Stimulated activated CD4-positive, alpha-beta T cell treated with anti-CD3 and anti-CD28 coated beads, TNF-alpha, amount 100 ng/mL, for 4 hours (primary cell): ENCODE measurements around the gene MAML1.
A peak's percentile ranks its signal among the peaks of the same experiment; 100 is the strongest.
"Not testable (repeated sequence)": the region's sequence is repeated elsewhere in the genome, so short reads cannot be mapped to it uniquely, and the experiment has no call there.

Experiments
- DNase-seq, 3 experiments: peaks; one replicate each; pipeline ENCODE4 v3.0.0-alpha.2; 2020; ENCODE audit warnings: low read depth in 3 of 3

The MAML1 gene

DNA sequence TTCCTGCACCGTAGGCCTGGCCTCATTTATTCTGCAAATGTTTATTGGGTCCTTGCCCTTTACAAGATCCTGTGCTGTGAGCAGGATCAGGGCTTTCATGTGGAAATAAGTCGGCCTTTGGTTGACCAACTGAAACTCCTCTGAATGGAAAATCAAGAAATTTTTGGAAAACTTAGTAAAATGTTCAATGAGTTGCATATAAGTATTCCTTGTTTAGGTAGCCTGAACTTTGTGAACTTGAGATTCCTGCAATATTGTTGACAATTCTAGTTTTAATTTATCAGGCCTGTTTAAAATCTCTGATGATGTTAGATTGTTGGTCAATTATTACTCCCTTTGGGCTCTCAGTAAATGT, 1.1 kb downstream of the MAML1 start:
- DNase-seq, result no peak

GRCh38 chr5:179734536-179735164, 2.0 kb downstream of the MAML1 start:
- DNase-seq, result no peak

- no peak for DNase-seq
Observed at GRCh38 chr5:179738742-179739141, 6.1 kb downstream of the MAML1 start.

DNA sequence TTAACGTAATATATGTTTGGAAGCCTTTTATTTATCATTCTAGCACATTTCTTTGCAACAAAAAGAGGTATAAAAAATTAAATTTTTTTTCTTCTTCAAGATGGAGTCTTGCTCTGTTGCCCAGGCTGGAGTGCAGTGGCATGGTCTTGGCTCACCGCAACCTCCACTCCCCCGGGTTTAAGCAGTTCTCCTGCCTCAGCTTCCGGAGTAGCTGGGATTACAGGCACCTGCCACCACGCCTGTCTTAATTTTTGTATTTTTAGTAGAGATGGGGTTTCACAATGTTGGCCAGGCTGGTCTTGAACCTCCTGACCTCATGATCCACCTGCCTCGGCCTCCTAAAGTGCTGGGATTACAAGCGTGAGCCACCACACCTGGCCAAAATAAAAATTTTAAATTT, 11.5 kb downstream of the MAML1 start:
- not testable (repeated sequence) for DNase-seq

GRCh38 chr5:179746872-179747271, 14.2 kb downstream of the MAML1 start:
- no peak for DNase-seq

GRCh38 chr5:179747811-179748210, 15.2 kb downstream of the MAML1 start:
- DNase-seq, result no peak

DNA sequence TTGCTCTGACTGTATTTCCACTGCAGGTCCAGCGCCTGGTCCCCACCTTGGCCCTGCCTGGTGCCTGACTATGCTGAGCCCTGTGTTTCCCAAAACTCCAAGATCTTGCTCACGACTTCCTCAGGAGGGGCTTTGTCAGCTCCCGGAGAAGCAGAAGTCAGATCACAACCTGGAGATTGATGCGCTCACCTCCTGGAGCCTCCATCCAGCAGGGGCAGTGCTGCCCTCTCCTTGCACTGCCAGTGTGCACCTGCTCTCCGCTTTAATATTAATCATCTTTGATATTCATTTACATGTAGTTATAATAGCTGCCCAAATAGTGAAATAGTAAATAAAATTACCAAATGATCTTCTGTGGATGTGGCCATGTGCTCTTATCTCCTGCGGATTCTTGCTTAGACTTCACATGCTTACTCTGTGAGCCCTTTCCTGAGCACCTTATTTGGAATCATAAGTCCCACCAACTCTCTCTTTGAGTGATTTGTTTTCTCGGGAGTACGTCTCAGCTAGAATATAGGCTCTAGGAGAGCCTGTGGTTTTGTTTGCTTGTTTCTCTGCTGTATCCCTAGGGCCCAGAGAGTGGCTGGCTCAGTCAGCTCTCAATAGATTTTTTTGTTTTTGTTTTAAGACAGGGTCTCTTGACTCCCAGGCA, 17.4 kb downstream of the MAML1 start:
- no peak for DNase-seq

DNA sequence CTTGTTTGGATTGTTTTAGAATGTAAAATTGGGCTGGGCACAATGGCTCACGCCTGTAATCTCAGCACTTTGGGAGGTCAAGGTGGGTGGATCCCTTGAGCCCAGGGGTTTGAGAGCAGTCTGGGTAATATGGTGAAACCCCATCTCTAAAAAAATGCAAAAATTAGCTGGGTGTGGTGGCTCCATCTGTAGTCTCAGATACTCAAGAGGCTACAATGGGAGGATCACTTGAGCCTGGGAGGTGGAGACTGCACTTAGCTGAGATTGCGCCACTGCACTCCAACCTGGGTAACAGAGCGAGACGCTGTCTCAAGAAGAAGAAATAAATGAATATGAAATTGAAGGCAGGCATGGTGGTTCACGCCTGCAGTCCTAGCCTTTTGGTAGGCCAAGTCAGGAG, 21.3 kb downstream of the MAML1 start:
- no peak for DNase-seq

DNA sequence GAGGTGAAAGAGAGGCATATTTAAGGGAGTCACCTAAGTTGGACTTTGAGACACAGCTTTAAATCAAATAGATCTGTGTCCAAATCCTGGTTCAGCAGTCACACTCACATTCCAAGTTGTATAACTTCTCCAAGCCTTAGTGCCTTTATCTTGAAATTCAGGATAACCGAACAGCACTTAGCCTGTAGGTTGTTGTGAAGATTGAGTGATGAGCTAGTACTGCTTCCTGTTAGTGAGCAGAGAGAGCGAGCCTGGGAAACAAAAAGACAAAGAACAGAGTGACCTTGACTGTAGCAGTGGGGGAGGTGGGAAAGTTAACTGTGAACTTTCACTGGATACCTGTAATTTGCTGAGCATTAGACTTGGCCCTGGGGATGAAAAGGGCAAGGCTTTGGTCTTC, 22.4 kb downstream of the MAML1 start:
- no peak for DNase-seq

DNA sequence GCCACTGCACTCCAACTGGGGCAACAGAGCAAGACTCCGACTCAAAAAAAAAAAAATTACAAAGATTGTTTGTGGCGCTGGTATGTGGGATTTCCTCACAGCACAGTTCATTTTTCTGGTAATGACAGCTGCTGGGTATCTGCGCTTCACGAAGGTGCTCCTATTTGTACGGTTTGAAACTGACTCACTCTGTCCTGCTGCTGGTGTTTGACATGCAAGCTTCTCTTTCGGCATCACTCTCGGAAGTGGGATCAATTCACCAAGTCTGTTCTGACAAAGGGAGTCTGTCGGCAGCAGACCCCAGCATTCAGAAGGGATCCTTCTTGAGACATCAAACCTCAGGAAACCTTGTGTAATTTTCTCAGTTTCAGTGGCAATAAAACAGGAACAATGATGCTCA, 26.3 kb downstream of the MAML1 start:
- DNase-seq, result no peak

DNA sequence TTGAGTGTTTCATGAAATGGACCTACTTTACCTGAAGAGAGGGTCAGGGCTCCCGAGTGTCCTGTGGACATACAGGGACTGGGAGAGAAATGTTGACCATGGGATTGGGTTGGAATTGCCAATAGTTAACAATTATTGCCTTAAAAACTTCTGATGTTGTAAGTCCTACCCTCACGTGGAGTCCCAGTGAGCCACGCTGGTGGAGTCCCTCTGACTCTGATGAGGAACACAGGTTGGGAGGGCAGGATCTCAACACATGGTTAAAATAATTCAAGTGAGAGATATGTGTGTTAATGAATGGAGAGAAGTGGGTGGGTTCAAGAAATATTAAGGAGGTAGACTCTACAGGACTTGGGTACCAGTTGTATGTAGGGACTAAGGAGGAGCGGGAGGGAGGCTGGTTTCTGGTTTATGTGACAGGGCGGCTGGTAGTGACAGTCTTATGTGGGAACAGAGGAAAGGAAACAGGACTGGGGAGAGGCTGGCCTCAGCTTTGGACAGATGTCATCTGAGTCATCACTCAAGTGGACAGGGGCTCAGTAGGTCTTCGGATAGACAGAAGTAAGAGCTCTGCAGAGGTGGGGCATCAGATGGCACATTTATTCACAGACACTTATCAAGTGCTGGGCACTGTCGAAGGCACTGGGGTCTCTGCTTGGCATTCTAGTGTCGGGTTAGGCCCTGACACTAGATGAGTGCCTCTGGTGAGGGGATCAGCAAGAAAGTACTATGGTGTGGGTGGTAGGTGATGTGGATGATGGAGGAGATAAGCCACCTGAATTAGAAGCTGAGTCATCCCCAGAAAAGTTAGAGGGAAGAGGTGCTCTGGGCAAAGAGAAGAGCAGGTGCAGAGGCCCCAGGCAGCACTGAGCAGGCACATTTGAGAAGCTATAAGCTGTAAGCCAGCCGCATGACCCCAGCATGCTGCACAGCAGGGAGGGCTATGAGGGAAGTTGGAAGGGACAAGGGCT, 27.2 kb downstream of the MAML1 start:
- DNase-seq, result peak; percentile 4 to 5 (median 5)

DNA sequence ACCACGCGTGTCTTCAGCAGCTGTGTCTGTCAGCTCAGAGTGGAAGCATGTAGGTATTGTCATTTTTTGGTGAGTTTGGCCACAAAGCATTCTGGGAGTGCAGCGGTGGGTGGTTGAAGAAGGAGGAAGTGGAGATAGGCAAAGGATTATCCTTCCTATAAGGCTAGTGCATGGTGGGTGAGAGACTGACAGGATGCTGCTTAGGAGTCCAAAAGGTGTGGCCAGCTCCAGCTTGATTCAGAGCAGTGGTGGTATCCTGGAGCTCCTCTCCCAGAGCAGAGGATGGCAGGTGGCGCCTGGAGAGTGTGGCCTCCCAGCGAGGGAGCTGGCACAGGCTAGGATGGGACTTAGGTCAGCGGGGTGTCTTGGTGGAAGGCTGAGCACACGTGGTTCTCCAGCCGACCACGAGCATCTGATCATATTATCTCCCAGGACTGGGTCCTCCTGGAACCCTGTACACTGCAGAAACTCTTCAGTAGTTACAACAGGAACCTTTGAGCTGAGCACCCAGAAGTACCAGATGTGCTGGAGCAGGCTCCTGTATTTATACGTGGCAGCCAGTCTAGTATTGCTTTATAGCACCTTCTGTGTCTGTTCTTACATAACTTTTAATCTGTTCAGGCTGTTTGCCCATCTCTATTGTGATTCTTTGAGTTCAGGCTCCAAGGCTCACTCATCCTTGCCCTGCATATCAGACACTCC, 29.6 kb downstream of the MAML1 start:
- DNase-seq, result no peak

- no peak for DNase-seq
Observed at GRCh38 chr5:179762781-179763176, 30.2 kb downstream of the MAML1 start.

- DNase-seq, result peak; percentile 9 to 36 (median 12)
Observed at GRCh38 chr5:179763215-179763945, 30.8 kb downstream of the MAML1 start.

GRCh38 chr5:179764056-179764455, 31.4 kb downstream of the MAML1 start:
- no peak for DNase-seq

- no peak for DNase-seq
Observed at GRCh38 chr5:179765400-179765799, 32.8 kb downstream of the MAML1 start.

DNA sequence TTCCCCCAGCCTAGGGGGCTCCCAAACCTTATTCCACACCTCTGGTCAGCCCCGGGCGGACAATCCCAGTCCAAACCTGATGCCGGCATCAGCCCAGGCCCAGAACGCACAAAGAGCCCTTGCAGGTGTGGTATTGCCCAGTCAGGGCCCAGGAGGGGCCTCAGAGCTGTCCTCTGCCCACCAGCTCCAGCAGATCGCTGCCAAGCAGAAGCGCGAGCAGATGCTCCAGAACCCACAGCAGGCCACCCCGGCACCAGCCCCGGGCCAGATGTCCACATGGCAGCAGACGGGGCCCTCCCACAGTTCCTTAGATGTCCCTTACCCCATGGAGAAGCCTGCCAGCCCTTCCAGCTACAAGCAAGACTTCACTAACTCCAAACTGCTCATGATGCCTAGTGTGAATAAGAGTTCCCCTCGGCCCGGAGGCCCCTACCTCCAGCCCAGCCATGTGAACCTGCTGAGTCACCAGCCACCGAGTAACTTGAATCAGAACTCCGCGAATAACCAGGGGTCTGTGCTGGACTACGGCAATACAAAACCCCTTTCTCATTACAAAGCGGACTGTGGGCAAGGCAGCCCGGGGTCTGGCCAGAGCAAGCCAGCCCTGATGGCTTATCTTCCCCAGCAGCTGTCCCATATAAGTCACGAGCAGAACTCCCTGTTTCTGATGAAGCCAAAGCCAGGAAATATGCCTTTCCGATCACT, 33.6 kb downstream of the MAML1 start:
- DNase-seq, result no peak

DNA sequence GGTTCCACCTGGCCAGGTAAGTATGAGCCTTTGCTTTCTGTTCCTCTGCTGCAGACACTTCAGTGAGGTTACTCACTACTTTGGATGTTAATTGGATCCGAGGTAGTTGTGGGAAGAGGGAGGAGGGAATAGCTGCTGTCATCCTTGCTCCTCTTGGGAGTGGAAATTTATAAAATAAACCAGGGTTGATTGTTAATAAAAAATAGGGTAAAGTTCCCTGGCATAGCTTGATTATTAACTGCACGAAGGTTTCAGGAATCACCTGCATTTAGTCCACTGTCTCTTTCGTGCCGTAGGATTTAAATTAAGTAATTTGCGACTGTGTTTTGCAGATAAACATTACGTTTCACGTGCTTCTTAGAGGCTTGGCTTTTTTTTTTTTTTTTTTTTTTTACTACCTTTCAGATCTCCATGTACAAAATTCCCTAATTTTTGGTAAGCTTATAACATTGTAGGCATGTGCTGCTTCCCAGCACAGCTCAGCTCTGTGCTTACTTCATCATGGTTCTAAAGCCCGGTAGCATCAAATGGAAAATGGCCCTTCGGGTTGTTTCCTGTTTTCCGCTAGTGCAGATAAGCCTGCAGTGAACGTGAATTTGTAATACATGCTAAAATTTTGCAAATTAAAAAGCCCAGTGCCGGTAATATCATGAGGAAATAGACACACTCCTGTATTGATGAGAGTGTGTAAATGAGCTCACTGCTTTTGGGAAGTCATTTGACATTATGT, 34.3 kb downstream of the MAML1 start:
- DNase-seq, result no peak

- DNase-seq, result no peak
Observed at GRCh38 chr5:179767496-179768100, 35.0 kb downstream of the MAML1 start.
